NCI-H2107 treated with DMSO at 0.1 percent for 48 hours (cell line): ENCODE measurements around the gene HAT1.
"Not testable (repeated sequence)": the region's sequence is repeated elsewhere in the genome, so short reads cannot be mapped to it uniquely, and the experiment has no call there.

Source experiments
- DNase-seq: peaks from one replicate; lab custom pipeline; 2025; ENCODE audit not compliant: unreplicated experiment; lab: John Stamatoyannopoulos, UW

HAT1 gene, protein sequence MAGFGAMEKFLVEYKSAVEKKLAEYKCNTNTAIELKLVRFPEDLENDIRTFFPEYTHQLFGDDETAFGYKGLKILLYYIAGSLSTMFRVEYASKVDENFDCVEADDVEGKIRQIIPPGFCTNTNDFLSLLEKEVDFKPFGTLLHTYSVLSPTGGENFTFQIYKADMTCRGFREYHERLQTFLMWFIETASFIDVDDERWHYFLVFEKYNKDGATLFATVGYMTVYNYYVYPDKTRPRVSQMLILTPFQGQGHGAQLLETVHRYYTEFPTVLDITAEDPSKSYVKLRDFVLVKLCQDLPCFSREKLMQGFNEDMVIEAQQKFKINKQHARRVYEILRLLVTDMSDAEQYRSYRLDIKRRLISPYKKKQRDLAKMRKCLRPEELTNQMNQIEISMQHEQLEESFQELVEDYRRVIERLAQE

DNA sequence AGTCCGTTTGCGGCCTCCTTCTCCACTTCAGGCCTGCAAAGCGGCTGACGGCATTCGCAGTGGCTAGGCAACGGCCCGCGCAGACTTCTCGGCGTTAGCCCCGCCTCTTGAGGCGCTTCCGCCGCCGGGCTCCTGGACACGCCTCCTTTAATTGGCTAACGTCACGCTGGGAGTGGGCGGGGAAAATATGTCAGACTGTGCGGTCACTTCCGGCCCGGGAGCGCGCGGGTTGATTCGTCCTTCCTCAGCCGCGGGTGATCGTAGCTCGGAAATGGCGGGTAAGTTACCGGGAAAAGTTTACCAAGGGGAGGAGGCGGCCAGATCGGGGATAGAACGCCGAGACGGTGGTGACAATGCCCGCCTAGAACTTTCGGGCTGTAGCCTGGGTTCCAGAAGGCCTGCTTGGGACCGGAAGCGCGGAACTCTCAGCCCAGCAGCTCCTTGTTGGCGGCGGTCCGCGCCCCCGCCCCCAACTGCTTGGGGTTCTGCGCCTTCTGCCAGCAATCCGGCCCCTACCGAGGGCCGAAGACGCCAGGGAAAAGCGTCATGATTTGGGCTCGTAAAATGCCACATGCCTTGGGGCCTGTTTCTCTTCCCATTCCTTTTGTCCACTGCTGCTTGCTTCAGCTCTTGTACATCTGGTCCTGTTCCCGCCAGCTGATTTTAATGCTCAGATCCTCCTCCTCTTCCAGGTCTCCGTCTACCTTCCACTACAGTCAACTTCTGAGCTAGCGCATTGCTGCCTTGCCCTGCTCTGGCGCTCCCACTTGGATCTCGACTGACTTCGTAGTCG is at the start of gene HAT1:
TSS of gene HAT1 (plus strand) at position 232 of the 793 bp plus-strand sequence. CDS start at position 272, 40 bp downstream.
- DNase-seq = peak; percentile 90

DNA sequence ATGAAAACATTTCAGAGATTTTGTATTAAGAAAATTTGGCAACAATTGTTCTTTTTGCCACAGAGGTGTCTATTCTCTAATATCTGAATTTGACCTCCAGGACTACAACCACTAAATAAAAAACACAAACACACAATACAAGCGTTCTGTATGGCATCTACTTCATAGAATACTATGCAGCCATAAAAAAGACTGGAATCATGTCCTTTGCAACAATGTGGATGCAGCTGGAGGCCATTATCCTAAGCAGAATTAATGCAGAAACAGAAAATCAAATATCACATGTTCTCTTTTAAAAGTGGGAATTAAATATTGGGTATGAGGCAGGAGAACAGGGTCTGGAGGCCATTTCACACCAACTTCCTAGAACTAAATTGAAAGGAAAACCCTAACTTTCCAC is 47.7 kb upstream of the HAT1 start:
- no peak for DNase-seq

DNA sequence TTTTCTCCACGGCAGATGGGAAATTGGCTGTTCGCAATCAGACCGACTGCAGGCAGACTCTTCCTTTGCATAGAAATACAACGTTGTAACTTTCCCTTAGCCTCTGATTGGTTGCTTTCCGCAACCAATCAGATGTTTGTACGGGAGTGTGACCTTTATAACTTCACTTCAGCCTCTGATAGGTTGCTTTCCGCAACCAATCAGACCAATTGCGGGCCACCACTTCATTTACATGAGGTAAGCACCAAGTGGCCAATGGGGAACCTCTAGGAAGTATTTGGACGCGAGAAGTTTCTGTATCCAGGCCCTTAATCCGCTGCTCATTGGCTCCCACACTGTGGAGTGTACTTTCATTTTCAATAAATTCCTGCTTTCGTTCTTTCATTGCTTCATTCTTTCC is 47.3 kb upstream of the HAT1 start:
- DNase-seq = no peak

DNA sequence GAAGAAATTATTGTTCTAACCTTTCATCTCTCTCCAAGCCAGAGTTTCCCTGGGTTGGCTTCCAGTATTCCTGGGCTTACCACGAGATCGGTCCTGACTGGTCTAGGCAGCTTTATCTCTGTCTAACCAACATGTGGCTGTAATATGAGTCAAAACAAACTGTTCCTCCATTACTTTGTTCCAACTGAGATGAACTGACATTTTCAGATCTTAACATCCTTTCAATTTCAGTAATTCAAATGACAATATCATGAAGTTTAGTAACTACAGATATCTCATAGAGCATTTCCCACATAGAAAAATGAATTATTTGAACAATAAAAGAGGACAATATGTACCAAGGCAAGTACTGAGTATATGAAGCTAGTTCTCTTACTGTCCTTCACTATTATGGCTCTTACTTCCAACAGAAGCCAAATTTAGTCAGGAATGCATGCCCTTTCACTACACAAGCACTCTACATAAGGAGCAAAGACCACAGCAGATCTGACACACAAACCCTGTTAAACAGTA is 43.7 kb upstream of the HAT1 start:
- DNase-seq = peak; percentile 82

DNA sequence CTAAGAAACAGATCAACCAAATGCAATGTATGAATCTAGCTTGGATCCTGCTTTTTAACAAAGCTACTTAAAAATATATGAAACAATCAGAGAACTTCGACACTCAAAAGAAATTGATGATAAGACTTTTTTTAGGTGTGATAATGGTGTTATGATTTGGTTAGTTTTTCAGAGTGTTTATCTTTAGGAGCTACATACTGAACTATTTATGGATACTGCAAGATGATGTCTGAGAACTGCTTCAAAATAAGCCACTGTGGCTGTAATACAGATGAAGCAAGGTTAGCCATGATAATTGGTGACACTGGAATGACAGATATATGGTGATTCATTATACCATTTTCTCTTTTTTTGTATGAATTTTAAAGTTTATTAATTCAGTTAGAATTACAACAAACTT is 42.4 kb upstream of the HAT1 start:
- no peak for DNase-seq

DNA sequence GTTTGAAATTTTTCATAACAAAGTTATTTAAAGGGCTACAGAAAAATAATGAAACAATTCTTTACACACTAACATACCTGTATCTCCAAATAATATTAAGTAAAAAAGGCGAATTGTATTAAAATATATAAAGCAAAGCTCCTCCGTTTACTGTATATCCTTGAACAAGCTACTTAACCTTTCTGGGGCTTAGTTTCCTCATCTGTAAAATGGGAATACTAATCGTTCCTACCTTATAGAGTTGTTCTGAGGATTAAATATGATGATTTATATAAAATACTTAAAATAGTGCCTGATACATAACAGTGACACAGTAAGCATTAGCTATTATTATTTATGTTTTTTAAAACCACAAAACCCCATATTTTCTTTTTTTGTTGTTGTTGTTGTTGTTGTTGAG is 41.5 kb upstream of the HAT1 start:
- no peak for DNase-seq

DNA sequence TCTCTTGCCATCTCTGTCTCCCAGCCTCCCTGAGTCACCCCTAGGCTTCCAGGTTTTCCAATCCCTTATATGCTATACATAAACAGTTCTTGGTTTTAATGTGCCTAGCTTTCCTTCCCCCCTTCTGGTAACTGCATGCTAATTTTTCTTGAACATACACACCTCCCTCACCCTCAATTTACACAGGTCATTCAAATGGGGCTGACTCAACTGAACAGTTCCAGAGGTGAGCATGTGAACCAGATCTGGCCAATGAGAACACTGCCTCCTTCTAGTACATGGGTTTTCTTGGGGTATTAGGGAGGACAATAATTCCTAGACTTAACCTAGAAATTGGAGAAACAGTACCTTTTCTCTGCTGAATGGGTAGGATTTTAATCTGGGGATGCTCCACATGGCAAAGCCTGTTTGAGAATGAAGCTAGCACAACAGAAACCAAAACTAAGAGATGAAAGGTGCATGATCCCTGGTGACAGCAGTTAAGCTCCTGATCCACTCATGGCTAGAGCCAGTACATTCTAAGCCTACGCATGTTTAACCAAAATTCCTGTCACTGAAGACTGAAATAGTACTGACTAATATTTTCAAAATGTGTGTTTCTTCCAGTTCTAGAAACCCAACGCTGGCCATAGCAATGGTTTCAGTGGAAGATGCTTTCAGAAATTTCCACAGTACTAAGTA is 40.0 kb upstream of the HAT1 start:
- DNase-seq = no peak

DNA sequence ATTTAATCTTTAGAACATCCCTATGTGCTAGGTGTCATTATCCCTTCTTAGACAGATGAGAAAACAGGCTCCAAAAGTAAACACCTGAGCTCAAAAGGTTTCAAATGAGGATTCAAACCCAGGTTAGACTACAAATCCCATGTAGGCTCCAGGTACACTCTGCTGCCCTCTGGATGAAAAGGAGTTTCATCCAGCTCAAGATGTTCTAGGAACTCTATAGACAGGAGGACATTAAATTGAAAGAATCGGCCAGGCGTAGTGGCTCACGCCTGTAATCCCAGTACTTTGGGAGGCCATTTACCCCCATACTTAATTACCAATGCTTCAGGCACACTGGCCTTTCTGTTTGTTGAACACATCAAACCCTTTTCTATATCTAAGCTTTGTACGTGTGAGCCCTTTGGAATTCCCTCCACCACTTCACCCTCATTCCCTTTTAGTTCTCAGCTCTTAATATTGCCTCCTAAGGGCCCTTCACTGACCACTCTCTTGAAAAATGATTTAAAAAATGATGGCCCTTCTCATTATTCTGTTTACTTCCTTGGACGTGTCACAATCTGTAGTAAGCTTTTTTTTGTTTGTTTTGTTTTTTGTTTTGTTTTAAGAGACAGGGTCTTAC is 38.9 kb upstream of the HAT1 start:
- no peak for DNase-seq

DNA sequence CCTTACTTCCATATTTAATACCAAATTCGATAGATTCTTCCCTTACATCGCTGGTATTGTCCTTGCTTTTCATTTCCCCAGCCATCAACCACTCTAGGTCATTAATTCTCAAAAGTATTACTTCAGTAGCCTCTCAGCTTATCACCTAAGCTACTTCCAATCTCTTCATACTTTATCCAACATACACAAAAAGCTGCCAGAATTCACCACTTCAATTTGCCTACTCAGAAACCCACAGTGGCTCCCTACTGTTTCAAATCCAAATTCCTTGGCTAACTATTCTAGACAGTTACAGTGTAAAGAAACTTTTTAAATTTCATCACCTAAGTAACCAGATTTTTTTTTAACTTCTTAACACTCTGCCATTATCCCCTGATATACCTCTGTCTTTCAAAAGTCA is 32.9 kb upstream of the HAT1 start:
- no peak for DNase-seq

DNA sequence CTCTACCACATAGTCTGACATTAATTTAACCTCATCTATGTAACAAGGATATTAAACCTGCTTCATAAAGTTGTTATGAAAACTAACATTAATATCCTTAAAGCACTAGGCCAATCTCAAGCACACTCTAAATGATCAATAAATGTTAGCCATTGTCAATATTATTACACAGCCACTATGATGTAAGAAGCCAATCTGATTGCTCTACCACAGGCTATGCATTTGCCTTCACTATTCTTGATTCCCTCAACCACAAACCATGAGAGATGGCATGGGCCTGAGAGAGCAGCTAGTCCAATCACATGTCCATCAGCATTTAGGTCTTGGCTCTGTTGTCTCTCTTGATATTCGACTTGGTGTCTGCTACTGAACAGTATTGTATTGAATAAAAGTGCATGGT is 32.5 kb upstream of the HAT1 start:
- no peak for DNase-seq

DNA sequence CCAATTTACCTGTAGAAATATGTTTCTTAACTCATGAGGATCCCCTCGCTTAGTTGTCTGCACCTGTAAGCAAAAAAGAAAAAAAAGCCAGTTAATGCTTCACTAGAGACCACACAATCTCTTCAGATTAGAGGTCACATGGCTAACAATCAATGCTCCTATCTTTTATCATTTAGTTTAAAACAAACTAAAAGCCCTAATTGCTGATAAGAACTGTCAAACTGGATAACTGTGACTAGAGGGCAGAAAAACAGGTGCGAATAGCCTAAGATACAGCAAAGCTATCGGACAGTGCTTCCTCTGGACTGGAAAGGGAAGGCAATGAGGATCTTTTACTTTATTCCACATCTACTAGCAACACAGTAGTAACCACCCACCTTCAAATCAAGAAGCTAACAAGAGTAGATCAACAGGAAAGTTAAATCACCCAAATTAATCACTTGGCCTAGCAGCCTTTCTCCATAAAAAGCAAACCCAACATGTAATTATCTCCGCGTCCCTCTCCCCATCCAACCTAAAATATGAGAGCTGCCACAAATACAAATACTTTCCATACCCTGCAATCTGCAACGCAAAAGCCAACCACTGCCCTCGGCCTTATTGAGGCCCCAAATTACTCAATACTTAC is 29.0 kb upstream of the HAT1 start:
- no peak for DNase-seq

DNA sequence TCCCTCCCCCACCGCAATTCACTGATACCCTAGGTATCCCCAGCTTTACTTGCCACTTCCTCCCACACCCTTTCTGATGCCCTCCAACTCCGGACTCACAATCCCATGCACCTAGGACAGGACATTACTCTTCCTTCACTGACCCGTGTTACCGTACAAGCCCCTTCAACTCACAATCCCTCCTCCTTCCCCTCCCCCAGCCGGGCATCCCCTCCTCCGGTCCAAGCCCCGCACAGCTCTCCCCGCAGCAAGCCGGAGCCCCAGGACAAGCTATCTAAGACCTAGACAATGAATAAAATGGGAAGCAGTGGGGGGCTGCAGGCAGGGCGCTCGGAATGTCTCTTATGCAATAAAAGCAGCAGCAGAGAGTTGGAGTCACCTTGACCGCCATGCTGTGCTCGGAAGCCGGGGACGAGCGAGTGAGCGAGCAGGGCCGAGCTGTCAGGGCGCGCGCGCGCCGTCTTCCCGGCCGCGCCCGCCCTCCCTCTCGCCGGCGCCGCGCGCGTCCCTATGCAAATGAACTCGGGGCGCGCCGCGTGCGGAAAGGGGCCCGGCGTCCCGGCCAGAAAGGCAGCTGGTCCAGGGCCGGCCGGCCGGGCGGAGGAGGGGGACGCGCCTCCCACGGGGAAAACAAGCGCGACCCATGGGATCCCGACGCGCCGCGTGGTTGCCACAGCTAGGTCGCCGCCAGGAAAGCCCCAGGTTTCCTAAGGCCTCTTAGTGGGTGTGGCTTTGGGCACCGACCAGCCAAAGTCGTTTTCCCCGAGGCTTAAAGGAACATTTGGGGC is 28.2 kb upstream of the HAT1 start, which contains the start of gene SLC25A12:
TSS of gene SLC25A12 (minus strand) at position 421 of the 788 bp plus-strand sequence. CDS start at position 391, 30 bp downstream.
- DNase-seq = peak; percentile 39

DNA sequence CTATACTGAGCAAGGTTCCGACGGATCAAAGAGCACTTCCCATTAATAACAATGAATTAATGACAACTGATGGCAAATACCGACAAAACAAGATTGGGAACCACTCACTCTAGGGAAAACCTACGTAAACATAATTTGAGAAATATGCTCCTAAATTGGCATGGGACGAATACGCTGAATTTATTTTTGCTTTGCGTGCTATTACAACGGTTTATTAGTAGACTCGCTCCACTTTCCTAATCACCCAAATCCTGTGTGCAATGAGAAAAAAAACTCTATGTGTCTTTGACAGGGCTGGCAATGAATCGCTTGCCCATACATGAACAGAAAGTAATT is 27.7 kb upstream of the HAT1 start:
- no peak for DNase-seq

DNA sequence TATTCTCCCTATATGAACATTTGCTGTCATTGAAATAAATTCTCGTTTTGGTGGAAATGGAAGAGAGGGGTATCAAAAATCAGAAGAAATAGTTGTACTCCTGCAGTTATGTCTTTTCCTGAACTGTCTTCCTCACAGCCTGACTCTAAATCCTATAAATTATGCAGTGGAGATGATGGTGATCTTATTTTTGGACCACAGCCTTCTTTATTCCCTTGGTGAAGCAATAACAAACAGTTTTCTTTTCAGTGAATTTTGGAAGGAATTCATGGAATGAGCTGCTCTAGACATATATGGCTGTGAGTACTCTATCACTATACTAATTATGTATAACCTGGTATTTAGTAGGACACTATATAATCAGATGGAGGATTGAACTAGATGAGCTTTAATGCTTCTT is 26.5 kb upstream of the HAT1 start:
- DNase-seq = no peak

DNA sequence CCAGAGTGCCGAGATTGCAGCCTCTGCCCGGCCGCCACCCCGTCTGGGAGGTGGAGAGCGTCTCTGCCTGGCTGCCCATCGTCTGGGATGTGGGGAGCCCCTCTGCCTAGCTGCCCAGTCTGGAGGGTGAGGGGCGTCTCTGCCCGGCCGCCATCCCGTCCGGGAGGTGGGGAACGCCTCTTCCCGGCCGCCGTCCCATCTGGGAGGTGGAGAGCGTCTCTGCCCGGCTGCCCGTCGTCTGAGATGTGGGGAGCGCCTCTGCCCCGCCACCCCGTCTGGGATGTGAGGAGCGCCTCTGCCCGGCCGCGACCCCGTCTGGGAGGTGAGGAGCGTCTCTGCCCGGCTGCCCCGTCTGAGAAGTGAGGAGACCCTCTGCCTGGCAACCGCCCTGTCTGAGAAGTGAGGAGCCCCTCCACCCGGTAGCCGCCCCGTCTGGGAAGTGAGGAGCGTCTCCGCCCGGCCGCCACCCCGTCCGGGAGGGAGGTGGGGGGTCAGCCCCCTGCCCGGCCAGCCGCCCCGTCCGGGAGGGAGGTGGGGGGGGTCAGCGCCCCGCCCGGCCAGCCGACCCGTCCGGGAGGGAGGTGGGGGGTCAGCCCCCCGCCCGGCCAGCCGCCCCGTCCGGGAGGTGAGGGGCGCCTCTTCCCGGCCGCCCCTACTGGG is 22.5 kb upstream of the HAT1 start:
- DNase-seq = not testable (repeated sequence)

DNA sequence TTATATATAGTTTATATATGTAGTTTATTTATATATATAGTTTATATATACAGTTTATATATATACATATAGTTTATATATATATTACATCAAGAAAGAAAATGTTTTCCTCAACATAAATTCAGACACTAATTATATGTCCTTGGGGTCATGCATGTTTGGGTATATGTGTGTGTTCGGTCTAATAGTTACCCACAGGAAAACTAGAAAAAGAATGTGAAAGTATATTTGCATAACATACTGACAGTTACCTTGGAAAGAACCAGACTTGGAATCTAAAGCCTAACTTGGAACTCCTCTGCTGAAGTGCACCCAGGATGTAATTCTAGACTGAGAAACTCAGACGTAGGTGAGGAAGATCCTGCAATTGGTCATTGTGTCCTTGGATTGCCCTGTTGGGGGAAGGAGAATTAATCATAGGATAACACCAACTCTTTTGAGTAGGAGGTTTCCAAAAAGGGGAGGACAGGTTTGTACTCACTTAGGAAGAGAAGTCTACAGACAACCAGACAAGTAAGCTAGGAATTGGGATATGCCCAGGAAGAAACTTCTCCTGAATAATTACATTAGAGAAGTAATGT is 19.3 kb upstream of the HAT1 start:
- no peak for DNase-seq

DNA sequence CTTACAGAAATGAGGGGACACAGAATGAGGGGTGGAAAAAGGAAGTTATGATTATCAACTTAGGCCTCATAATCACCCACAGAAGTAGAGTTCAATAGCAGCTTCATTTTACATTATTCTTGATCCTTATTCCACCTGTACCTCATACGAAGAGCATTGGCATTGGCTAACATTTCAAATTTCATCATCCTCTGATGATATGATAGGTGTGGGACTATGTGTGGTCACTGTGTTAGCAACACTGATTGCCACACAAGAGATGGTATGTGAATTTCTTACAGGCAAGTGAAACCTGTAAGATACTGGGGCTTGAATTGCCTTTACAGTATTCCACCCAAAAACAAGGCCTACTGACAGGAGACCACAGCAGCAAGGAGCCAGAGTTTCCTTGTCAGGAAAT is 14.0 kb upstream of the HAT1 start:
- DNase-seq = no peak

DNA sequence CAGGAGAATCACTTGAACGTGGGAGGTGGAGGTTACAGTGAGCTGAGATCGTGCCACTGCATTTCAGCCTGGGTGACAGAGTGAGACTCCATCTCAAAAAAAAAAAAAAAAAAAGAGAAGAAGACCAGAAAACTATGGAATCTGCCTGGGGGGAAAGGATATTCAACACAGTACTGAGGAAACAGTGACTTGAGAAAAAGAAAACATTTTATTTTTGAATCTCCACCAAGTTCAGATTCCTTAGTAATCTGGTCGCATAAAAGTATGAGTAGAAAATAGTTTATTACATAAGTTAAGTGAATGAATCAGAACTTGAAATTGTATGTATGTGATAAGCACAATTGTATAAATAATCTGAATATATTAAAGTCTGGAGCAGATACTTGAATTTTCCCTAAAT is 13.0 kb upstream of the HAT1 start:
- no peak for DNase-seq

DNA sequence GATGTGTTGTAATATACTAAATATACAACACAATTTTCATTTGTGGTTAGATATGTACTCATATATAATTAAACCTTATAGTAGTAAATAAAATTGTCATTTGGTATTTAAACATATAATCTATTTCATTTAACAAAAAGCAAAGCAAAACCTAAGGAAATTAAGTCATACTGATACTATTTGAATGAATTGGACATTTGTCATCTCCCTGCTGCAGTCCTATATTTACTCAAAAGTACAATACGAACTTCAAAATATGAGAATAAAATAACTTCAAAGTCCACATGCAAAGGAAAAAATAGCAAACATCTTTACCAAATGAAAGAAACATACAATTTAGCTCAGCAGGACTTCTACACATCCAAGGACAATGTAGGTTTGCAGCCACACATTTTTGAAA is 11.8 kb upstream of the HAT1 start:
- no peak for DNase-seq
